C4-2B (cell line): ENCODE measurements around the gene TNIP1.

Source experiments
- H3K27ac ChIP-seq: fragments of 450-650 bp; 2 replicates; pipeline ENCODE4 v1.5.1; 2017
- CTCF ChIP-seq: fragments of 450-650 bp; conservative IDR thresholded peaks from 2 replicates; pipeline ENCODE4 v1.5.1; 2017; ENCODE audit warnings: mild to moderate bottlenecking
- ZFX ChIP-seq: fragments of 450-650 bp; IDR thresholded peaks from 2 replicates; pipeline ENCODE4 v1.6.1; 2017

Gene TNIP1

GRCh38 chr5:151002681-151003502 lies 77.9 kb downstream of the TNIP1 start:
- TF ChIP-seq ZFX (no peak), CTCF (no peak; the same call in 1 of the 2 replicates)
- H3K27ac ChIP-seq: no peak overlapping the region

- peak; percentile 73 for TF ChIP-seq CTCF
- TF ChIP-seq ZFX: no peak
- H3K27ac ChIP-seq: no peak overlapping the region
Observed at GRCh38 chr5:151002250-151002649, 78.6 kb downstream of the TNIP1 start.

- H3K27ac ChIP-seq: no peak overlapping the region
- no peak for TF ChIP-seq ZFX
- no peak for TF ChIP-seq CTCF
Observed at GRCh38 chr5:151001436-151001835, 79.4 kb downstream of the TNIP1 start.

- TF ChIP-seq CTCF (no peak), ZFX (no peak)
- no peak overlapping the region for H3K27ac ChIP-seq
Observed at GRCh38 chr5:150999704-151000442, 81.0 kb downstream of the TNIP1 start.

GRCh38 chr5:150993826-150994412 lies 86.9 kb downstream of the TNIP1 start:
- no peak overlapping the region for H3K27ac ChIP-seq
- TF ChIP-seq CTCF (no peak), ZFX (no peak)

GRCh38 chr5:150993422-150993821 lies 87.4 kb downstream of the TNIP1 start:
- no peak overlapping the region for H3K27ac ChIP-seq
- no peak for TF ChIP-seq ZFX
- TF ChIP-seq CTCF: no peak

- H3K27ac ChIP-seq: no peak overlapping the region
- no peak for TF ChIP-seq ZFX
- TF ChIP-seq CTCF: no peak
Observed at GRCh38 chr5:150992705-150993104, 88.1 kb downstream of the TNIP1 start.
